ENCODE results near the gene FAM3D. TPM values are rescaled to one million over a fixed set of nuclear protein-coding genes. Genes with fewer than 3 reads are reported as not detected.

The FAM3D gene
- total and polyA plus RNA-seq, 2 of the 8 experiments (the other 6 are each of a cell fraction or from before 2014, with no cell fraction given): not detected

- Histone ChIP-seq H2BK120ac (replicated peaks; ENCODE audit: low read depth, low read length) (no peak overlapping the region), H3K27ac (ENCODE audit: low read depth, low read length) (no peak overlapping the region), H3K4me3 (ENCODE audit: extremely low read depth in 1 of 4, insufficient read depth in 2 of 4, low read depth in 3 of 4, low read length in 4 of 4) (no peak overlapping the region), H2BK20ac (ENCODE audit: low read length) (no peak overlapping the region), H3K4me1 (replicated peaks in 1 of 4; ENCODE audit: control insufficient read depth in 3 of 4, insufficient read depth in 4 of 4, low read length in 3 of 4) (no peaks in the 10 kb centered on the region; a peak in 2 of 7 replicates), H2BK5ac (ENCODE audit: low read depth, low read length) (no peak overlapping the region), H3K18ac (ENCODE audit: extremely low read depth, low read length) (no peak overlapping the region), H2AFZ (ENCODE audit: low read length) (no peak overlapping the region), H2BK15ac (ENCODE audit: low read length) (no peak overlapping the region), H3K27me3 (replicated peaks in 1 of 4; ENCODE audit: control insufficient read depth in 3 of 4, extremely low read depth in 1 of 4, insufficient read depth in 3 of 4, low read length in 3 of 4) (peaks cover 0 to 9% (median 4%) of the 10 kb centered on the region in 4 experiments; a peak in 4 of 7 replicates), H3K4me2 (ENCODE audit: insufficient read depth in 1 of 2, low read depth in 2 of 2, low read length in 2 of 2) (no peak overlapping the region), H3K79me2 (ENCODE audit: control insufficient read depth in 1 of 2, insufficient read depth in 2 of 2, low read length in 2 of 2) (no peaks in the 10 kb centered on the region), H4K91ac (replicated peaks; ENCODE audit: insufficient read length, low read length) (no peak overlapping the region), H4K5ac (ENCODE audit: insufficient read length, low read depth, low read length) (no peak overlapping the region), H3K36me3 (ENCODE audit: control insufficient read depth in 2 of 4, insufficient read depth in 4 of 4, low read length in 3 of 4) (no peaks in the 10 kb centered on the region), H3K56ac (replicated peaks; ENCODE audit: insufficient read length, low read depth, low read length) (no peak overlapping the region), H2BK12ac (ENCODE audit: low read depth, low read length) (no peak overlapping the region), H3K23ac (ENCODE audit: insufficient read length) (no peak overlapping the region), H4K8ac (ENCODE audit: extremely low read depth, insufficient read depth, low read length) (no peak overlapping the region), H4K20me1 (replicated peaks in 1 of 2; ENCODE audit: control insufficient read depth in 1 of 2, insufficient read depth in 2 of 2, low read length in 2 of 2) (peaks cover 0 to 2% of the 10 kb centered on the region in 2 experiments), H3K9me3 (ENCODE audit: insufficient read depth in 2 of 2, low read depth in 1 of 2, low read length in 1 of 2) (peaks cover 0 to 2% of the 10 kb centered on the region in 2 experiments; a peak in 1 of 4 replicates), H3K4ac (replicated peaks; ENCODE audit: insufficient read length, low read depth, low read length) (no peak overlapping the region), H2AK5ac (ENCODE audit: low read depth, low read length) (no peak overlapping the region), H3K79me1 (ENCODE audit: low read depth, low read length) (no peaks in the 10 kb centered on the region), H3K14ac (ENCODE audit: insufficient read length) (no peak overlapping the region), H3K9ac (replicated peaks in 1 of 4; ENCODE audit: extremely low read depth in 1 of 4, low read depth in 3 of 4, low read length in 3 of 4) (no peak overlapping the region), H3K23me2 (ENCODE audit: low read depth, low read length) (no peaks in the 10 kb centered on the region)
- FAIRE-seq (no peak), DNase-seq (ENCODE audit: low read depth in 1 of 2, low spot score in 2 of 2) (no peak)
- TF ChIP-seq ASH2L (IDR thresholded peaks at IDR 0.05; ENCODE audit: low read length): no peak
- TF ChIP-seq BACH1 (IDR thresholded peaks at IDR 0.05; ENCODE audit: low read length): no peak
- no peak for TF ChIP-seq BRCA1 (IDR thresholded peaks at IDR 0.05; ENCODE audit: low read depth, low read length)
- TF ChIP-seq NANOG (IDR thresholded peaks at IDR 0.05; ENCODE audit: insufficient read depth, low read depth, low read length, poor library complexity, severe bottlenecking): no peak
- TF ChIP-seq EZH2 (IDR thresholded peaks at IDR 0.05; ENCODE audit: low read depth, low read length, severe bottlenecking): no peak
- no peak for TF ChIP-seq CREB1 (IDR thresholded peaks at IDR 0.05)
- TF ChIP-seq HDAC6 (IDR thresholded peaks at IDR 0.05; ENCODE audit: low read depth, low read length): no peak
- no peak for TF ChIP-seq GTF2F1 (IDR thresholded peaks at IDR 0.05; ENCODE audit: borderline replicate concordance, low read depth, low read length)
- TF ChIP-seq BCL11A (IDR thresholded peaks at IDR 0.05; ENCODE audit: low read depth in 2 of 2, low read length in 2 of 2): no peak
- TF ChIP-seq KDM4A (IDR thresholded peaks at IDR 0.05; ENCODE audit: low read depth, low read length, severe bottlenecking): no peak
- TF ChIP-seq TCF12 (IDR thresholded peaks at IDR 0.05; ENCODE audit: low read depth, low read length): no peak
- no peak for TF ChIP-seq PHF8 (conservative IDR thresholded peaks at IDR 0.05; ENCODE audit: low read depth, low read length)
- TF ChIP-seq TEAD4 (IDR thresholded peaks at IDR 0.05; ENCODE audit: low read depth, low read length): no peak
- CTCF ChIA-PET (ENCODE audit: partially characterized antibody): interaction anchor here (1.8 to 25.1 kb wide), 2 partner anchors 15 to 73 kb away, joined by 5 to 994 read pairs; partner anchors contain the start of gene FAM107A
- 80% methylated on average over 3 of the region's 4 CpGs; no CpG with 5 or more reads in 1 of the 2 experiments for WGBS, 2 experiments (ENCODE audit: extremely low coverage in 1 of 2, insufficient coverage in 1 of 2, insufficient read length in 1 of 2, insufficient replicate concordance in 2 of 2, low coverage in 1 of 2, low lambda C conversion rate in 2 of 2, missing lambda C conversion rate in 1 of 2)
- POLR2A ChIA-PET (ENCODE audit: partially characterized antibody): no interaction called here
Observed at GRCh38 chr3:58645726-58646125, 20.8 kb downstream of the FAM3D start.
